Measurements from ENCODE around the gene PGLYRP2.

DNA sequence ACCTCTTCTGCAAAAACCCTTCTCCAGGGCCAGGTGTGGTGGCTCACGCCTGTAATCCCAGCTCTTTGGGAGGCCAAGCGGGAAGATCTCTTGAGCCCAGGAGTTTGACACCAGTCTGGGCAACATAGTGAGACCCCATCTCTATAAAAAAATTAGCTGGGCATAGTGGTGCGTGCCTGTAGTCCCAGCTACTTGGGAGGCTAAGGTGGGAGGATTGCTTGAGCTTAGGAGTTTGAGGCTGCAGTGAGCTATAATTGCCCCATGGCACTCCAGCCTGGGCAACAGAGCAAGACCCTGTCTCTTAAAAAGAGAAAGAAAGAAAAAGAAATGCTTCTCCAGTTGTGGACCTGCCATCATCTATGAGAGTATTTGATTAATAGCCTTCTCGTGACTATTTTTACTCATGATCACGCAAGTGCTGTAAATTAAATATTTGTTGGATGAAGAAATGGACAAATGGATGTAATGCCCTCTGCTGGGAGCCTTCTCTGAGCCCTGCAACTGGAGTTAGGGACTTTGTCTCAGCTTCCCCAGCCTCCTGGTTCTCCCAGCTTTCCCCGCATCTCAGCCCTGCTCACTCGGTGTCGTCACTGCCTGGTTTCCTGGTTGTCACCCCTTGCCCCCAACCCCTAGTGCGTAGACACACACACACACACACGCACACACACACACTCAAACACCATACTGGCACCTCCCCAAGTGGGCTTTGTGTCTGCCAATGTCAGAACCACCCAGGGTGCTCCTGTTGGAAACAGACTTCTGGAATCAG, 41.8 kb downstream of the PGLYRP2 start:
- TF ChIP-seq, protein P1, sequence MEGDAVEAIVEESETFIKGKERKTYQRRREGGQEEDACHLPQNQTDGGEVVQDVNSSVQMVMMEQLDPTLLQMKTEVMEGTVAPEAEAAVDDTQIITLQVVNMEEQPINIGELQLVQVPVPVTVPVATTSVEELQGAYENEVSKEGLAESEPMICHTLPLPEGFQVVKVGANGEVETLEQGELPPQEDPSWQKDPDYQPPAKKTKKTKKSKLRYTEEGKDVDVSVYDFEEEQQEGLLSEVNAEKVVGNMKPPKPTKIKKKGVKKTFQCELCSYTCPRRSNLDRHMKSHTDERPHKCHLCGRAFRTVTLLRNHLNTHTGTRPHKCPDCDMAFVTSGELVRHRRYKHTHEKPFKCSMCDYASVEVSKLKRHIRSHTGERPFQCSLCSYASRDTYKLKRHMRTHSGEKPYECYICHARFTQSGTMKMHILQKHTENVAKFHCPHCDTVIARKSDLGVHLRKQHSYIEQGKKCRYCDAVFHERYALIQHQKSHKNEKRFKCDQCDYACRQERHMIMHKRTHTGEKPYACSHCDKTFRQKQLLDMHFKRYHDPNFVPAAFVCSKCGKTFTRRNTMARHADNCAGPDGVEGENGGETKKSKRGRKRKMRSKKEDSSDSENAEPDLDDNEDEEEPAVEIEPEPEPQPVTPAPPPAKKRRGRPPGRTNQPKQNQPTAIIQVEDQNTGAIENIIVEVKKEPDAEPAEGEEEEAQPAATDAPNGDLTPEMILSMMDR (IDR thresholded peaks at IDR 0.05), result peak in 2 of 3 donors; percentile 11 to 13
- no peak for TF ChIP-seq POLR2A (IDR thresholded peaks at IDR 0.05)
- no peak for TF ChIP-seq POLR2AphosphoS5 (IDR thresholded peaks at IDR 0.05)
